Measurements from ENCODE around the gene ACTR1B. TPM values are rescaled to one million over a fixed set of nuclear protein-coding genes. Genes with fewer than 3 reads are reported as not detected.

ACTR1B gene
- total RNA-seq, 2 experiments from 2014 or later, result 68.2 to 71.2 TPM

DNA sequence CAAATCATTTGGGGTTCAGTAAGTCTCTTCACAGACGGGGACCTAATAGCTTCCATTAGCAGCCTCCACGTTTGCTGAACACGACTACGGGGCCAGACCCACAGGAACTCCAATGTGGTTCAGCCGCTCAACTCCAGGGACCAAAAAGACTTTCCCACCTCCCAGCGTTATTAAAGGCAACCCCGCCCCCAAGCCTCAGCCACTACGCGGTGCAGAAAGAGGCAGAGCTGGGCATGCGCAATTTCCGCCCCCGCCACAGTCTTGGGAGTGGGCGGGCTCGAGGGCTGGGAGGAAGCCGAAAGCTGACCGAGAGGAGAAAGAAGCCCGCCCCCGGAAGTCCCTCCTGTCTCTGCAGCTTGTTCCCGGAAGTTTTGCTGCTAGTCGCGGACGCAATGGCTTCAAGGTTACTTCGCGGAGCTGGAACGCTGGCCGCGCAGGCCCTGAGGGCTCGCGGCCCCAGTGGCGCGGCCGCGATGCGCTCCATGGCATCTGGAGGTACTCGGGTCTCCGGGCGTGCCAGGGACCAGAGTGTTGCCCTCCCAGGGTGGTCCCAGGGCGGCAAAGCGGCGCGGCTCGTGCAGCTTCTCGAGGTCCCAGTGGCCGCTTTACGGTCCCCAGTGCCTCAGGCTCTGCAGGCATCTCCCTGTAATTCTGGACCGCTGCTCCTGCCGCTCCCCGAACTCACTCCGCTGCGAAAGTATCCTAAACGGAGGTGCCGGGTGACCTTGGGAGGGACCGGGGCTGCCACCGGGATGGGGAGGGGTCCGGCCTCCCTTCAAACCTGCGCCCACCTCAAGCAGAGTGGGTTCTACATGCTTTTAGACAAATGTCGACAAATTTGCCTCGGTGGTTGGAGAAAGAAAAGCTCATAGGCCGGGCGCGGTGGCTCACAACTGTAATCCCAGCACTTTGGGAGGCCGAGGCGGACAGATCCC, 17.9 kb downstream of the ACTR1B start, which contains the start of gene COX5B:
Gene COX5B, plus strand, starts transcription at position 368 of the 935 bp plus-strand sequence. Its CDS starts 25 bp downstream, at position 393.
- Histone ChIP-seq H3K4me3 (ENCODE audit: low read depth, low read length, poor library complexity, severe bottlenecking) (peak within 1 kb of the TSS; percentile 88), H3K9me3 (ENCODE audit: low read length) (no peaks in the 10 kb centered on the region), H3K36me3 (ENCODE audit: insufficient read depth, low read length) (peaks cover 39% of the 10 kb centered on the region), H3K27ac (ENCODE audit: low read depth, low read length, poor library complexity, severe bottlenecking) (peak within 1 kb of the TSS; percentile 28), H3K4me1 (ENCODE audit: insufficient read depth, low read length, poor library complexity, severe bottlenecking) (peaks cover 20% of the 10 kb centered on the region), H4K20me1 (ENCODE audit: insufficient read depth, low read length) (no peaks in the 10 kb centered on the region), H2AFZ (ENCODE audit: low read length) (peak within 1 kb of the TSS; percentile 99), H3K79me2 (ENCODE audit: insufficient read depth, low read depth, low read length) (peaks cover 16% of the 10 kb centered on the region), H3K9me2 (ENCODE audit: insufficient read depth, low read length) (no peaks in the 10 kb centered on the region), H3K4me2 (ENCODE audit: low read length) (peak within 1 kb of the TSS; percentile 89)
- no peak for TF ChIP-seq EZH2phosphoT487 (IDR thresholded peaks at IDR 0.05; ENCODE audit: borderline replicate concordance, low read depth, low read length)
- TF ChIP-seq, protein P1, sequence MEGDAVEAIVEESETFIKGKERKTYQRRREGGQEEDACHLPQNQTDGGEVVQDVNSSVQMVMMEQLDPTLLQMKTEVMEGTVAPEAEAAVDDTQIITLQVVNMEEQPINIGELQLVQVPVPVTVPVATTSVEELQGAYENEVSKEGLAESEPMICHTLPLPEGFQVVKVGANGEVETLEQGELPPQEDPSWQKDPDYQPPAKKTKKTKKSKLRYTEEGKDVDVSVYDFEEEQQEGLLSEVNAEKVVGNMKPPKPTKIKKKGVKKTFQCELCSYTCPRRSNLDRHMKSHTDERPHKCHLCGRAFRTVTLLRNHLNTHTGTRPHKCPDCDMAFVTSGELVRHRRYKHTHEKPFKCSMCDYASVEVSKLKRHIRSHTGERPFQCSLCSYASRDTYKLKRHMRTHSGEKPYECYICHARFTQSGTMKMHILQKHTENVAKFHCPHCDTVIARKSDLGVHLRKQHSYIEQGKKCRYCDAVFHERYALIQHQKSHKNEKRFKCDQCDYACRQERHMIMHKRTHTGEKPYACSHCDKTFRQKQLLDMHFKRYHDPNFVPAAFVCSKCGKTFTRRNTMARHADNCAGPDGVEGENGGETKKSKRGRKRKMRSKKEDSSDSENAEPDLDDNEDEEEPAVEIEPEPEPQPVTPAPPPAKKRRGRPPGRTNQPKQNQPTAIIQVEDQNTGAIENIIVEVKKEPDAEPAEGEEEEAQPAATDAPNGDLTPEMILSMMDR (conservative IDR thresholded peaks at IDR 0.05; ENCODE audit: low read length), result no peak
- BruUV-seq (replicated peaks), result no TSS peak
- intact Hi-C loops (cut with micrococcal nuclease; ENCODE audit: unreplicated experiment), result loop anchor here (1.0 kb wide), 1 partner anchor 18 kb away; the partner anchor contains the start of gene ACTR1B
- ChIA-PET POLR2A (interaction anchor here (0.5 to 4.2 kb wide), 8 partner anchors 11 to 72 kb away, joined by 3 to 44 read pairs (median 3); partner anchors contain the start of gene ACTR1B), CTCF (ENCODE audit: unreplicated experiment) (interaction anchor here (1.4 to 1.7 kb wide), 3 partner anchors 15 to 18 kb away, joined by 4 to 7 read pairs (median 4); partner anchors contain the start of gene ACTR1B)
- DNase-seq (ENCODE audit: low spot score), result peak; percentile 98

DNA sequence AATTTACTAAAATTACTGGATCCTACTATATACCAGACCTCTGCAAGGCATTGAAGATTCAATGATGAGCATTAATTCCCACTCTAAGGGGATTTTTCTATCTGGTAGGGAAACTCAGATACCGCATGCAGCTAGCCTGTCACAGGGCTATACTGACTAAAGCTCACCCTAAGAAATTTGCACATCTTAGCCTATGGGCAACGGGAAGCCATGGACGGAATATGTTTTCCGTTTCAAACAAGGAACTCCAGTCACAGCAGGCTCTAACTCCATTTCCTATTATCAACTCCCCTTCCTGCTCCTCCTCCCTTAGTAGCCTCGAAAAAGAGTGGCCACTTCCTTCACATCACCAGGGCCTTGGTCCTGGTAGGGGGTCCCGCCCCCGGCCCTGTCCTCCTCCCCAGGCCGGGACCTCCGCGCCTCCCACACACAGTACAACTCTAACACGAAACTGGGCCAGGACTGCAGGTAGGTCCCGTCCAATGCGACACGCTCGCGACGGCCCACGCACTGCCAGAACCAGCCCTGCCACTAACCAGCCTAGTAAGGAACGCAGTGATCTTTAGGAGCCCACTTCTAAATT, 18.6 kb downstream of the ACTR1B start:
- H3K36me3 ChIP-seq (ENCODE audit: insufficient read depth, low read length), result peaks cover 32% of the 10 kb centered on the region
- TSS peak; percentile 92 for BruUV-seq (replicated peaks)
- H3K4me2 ChIP-seq (ENCODE audit: low read length), result peak overlapping the region; percentile 89
- peaks cover 20% of the 10 kb centered on the region for H3K4me1 ChIP-seq (ENCODE audit: insufficient read depth, low read length, poor library complexity, severe bottlenecking)
- peak overlapping the region; percentile 99 for H2AFZ ChIP-seq (ENCODE audit: low read length)
- no peaks in the 10 kb centered on the region for H4K20me1 ChIP-seq (ENCODE audit: insufficient read depth, low read length)
- POLR2A ChIA-PET, result interaction anchor here (0.6 to 4.2 kb wide), 7 partner anchors 19 to 72 kb away, joined by 3 to 44 read pairs (median 3); partner anchors contain the start of gene ACTR1B
- H3K4me3 ChIP-seq (ENCODE audit: low read depth, low read length, poor library complexity, severe bottlenecking), result peak overlapping the region; percentile 88
- peaks cover 16% of the 10 kb centered on the region for H3K79me2 ChIP-seq (ENCODE audit: insufficient read depth, low read depth, low read length)
- H3K9me2 ChIP-seq (ENCODE audit: insufficient read depth, low read length), result no peaks in the 10 kb centered on the region
- H3K9me3 ChIP-seq (ENCODE audit: low read length), result no peaks in the 10 kb centered on the region
- no peak for TF ChIP-seq EZH2phosphoT487 (IDR thresholded peaks at IDR 0.05; ENCODE audit: borderline replicate concordance, low read depth, low read length)
- H3K27ac ChIP-seq (ENCODE audit: low read depth, low read length, poor library complexity, severe bottlenecking), result peak overlapping the region; percentile 15
- intact Hi-C loops (cut with micrococcal nuclease; ENCODE audit: unreplicated experiment), result loop anchor here (1.0 kb wide), 1 partner anchor 19 kb away; the partner anchor contains the start of gene ACTR1B
- DNase-seq (ENCODE audit: low spot score), result peak; percentile 14
- CTCF ChIA-PET (ENCODE audit: unreplicated experiment), result interaction anchor here (1.4 to 1.7 kb wide), 3 partner anchors 16 to 19 kb away, joined by 4 to 7 read pairs (median 4); partner anchors contain the start of gene ACTR1B

Measured in OCI-LY7 (cell line).